Measurements from ENCODE around the gene MRPS9.

MRPS9 gene

DNA sequence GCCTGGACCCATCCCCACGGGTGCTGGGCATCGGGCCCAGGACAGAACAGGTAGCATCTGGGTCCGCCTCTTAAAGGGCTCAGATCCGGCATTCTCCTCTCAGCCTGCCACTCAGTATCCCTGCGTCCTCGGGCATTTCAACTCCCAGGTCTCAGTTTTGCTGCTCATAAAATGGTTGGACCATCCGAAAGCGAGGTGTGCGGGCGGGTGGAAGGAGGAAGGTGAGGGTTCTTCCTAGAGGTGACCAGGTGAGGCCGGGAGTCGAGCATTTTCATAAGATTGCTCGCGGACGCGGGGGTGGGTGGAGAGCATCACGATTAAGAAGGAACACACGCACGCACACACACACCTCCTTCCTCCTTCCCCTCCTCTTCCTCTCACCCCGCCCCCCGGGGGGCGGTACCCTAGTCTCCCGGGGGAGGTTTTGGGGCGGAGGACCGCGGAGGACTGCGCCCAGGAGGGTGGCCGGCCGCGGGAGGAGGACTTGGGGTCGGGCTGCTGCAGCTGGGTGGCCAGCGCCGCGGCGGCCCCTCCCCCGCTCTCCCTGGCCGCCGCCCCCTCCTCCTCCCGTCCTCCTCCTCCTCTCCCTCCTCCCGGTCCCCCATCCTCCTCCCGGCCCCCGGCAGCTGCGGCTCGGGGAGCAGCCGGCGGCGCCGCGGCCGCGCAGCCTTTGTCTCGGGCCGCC, 105.7 kb downstream of the MRPS9 start:
- H3K4me3 ChIP-seq (ENCODE audit: low read depth, low read length) = peak overlapping the region; percentile 26; the same call in 1 of the 2 replicates
- TF ChIP-seq, protein P1, sequence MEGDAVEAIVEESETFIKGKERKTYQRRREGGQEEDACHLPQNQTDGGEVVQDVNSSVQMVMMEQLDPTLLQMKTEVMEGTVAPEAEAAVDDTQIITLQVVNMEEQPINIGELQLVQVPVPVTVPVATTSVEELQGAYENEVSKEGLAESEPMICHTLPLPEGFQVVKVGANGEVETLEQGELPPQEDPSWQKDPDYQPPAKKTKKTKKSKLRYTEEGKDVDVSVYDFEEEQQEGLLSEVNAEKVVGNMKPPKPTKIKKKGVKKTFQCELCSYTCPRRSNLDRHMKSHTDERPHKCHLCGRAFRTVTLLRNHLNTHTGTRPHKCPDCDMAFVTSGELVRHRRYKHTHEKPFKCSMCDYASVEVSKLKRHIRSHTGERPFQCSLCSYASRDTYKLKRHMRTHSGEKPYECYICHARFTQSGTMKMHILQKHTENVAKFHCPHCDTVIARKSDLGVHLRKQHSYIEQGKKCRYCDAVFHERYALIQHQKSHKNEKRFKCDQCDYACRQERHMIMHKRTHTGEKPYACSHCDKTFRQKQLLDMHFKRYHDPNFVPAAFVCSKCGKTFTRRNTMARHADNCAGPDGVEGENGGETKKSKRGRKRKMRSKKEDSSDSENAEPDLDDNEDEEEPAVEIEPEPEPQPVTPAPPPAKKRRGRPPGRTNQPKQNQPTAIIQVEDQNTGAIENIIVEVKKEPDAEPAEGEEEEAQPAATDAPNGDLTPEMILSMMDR (IDR thresholded peaks at IDR 0.05; ENCODE audit: low read depth, low read length) = no peak
- H3K27me3 ChIP-seq = peaks cover 7% of the 10 kb centered on the region; the same call in 1 of the 2 replicates
- no peaks in the 10 kb centered on the region for H3K36me3 ChIP-seq
- no peak for DNase-seq
- no peaks in the 10 kb centered on the region for H3K4me1 ChIP-seq
- no peaks in the 10 kb centered on the region for H3K9me3 ChIP-seq

- TF ChIP-seq, protein P1 (IDR thresholded peaks at IDR 0.05; ENCODE audit: low read depth, low read length) = no peak
- Histone ChIP-seq H3K27me3 (peaks cover 7% of the 10 kb centered on the region; the same call in 1 of the 2 replicates), H3K9me3 (no peaks in the 10 kb centered on the region), H3K4me1 (no peaks in the 10 kb centered on the region), H3K4me3 (ENCODE audit: low read depth, low read length) (peak overlapping the region; percentile 27), H3K36me3 (no peaks in the 10 kb centered on the region)
- DNase-seq = no peak
Observed at GRCh38 chr2:105144152-105144940, 106.5 kb downstream of the MRPS9 start.

- no peak for DNase-seq
- Histone ChIP-seq H3K4me1 (no peaks in the 10 kb centered on the region), H3K4me3 (ENCODE audit: low read depth, low read length) (no peak overlapping the region), H3K9me3 (no peaks in the 10 kb centered on the region), H3K27me3 (peaks cover 7% of the 10 kb centered on the region; the same call in 1 of the 2 replicates), H3K36me3 (no peaks in the 10 kb centered on the region)
- TF ChIP-seq, protein P1 (IDR thresholded peaks at IDR 0.05; ENCODE audit: low read depth, low read length) = no peak
Observed at GRCh38 chr2:105144941-105145300, 107.1 kb downstream of the MRPS9 start.

DNA sequence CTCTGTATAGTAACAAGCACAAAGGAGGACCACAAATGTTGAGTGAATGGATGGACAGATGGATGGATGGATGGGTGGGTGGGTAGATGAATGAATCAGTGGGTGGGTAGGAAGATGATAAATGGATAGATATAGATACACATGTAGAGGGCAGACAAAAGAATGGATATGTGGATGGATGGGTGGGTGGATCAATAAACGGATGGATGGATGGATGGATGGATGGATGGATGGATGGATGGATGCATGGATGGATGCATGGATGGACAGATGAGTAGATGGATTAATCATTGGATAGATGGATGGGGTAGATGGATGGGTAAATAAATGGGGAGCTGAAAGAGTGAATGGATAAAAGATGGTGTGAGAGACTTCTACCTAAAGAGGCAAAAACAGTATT, 111.4 kb downstream of the MRPS9 start:
- peaks cover 7% of the 10 kb centered on the region; the same call in 1 of the 2 replicates for H3K27me3 ChIP-seq
- no peak for DNase-seq

More for the DNA sequence above, 111.4 kb downstream of the MRPS9 start:
- H3K9me3 ChIP-seq = no peaks in the 10 kb centered on the region
- TF ChIP-seq, protein P1 (IDR thresholded peaks at IDR 0.05; ENCODE audit: low read depth, low read length) = no peak
- H3K36me3 ChIP-seq = no peaks in the 10 kb centered on the region
- H3K4me3 ChIP-seq (ENCODE audit: low read depth, low read length) = no peak overlapping the region
- H3K4me1 ChIP-seq = no peaks in the 10 kb centered on the region
